NCI-H2107 treated with DMSO at 0.1 percent for 48 hours (cell line): ENCODE data around the gene TALDO1.
"Not testable (repeated sequence)": the region's sequence is repeated elsewhere in the genome, so short reads cannot be mapped to it uniquely, and the experiment has no call there.

ENCODE experiments used
- DNase-seq: peaks from one replicate; lab custom pipeline; 2025; ENCODE audit not compliant: unreplicated experiment; lab: John Stamatoyannopoulos, UW

Gene TALDO1

DNA sequence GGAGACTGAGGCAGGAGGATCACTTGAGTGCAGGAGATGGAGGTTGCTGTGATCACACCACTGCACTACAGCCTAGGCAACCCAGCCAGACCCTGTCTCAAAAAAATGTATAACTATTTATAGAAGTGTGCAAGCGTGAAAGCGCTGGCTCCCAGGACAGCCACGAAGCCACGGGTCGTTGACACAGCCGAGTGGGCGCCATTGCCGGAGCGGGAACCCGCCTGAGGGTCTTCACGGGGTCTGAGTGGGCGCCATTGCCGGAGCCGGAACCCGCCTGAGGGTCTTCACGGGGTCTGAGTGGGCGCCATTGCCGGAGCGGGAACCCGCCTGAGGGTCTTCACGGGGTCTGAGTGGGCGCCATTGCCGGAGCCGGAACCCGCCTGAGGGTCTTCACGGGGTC, 12.7 kb upstream of the TALDO1 start:
- not testable (repeated sequence) for DNase-seq

DNA sequence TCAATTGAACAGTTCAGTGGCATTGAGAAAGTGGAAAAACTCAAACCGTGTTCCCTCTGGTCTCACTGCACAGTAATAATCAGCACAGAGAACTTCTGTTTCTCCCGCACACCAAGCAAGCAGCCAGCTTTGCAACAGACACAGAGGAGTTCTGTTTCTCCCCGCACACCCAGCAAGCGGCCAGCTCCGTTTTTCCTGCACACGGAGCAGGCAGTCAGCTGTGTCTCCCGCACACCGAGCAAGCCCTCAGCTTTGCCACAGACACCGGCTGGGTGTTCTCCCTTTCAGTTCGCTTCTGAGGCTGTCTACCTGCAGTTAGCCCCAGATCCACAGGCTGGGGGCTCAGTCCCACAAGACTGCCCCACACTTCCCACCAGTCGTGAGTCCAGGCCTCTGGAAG, 9.9 kb upstream of the TALDO1 start:
- DNase-seq: no peak

DNA sequence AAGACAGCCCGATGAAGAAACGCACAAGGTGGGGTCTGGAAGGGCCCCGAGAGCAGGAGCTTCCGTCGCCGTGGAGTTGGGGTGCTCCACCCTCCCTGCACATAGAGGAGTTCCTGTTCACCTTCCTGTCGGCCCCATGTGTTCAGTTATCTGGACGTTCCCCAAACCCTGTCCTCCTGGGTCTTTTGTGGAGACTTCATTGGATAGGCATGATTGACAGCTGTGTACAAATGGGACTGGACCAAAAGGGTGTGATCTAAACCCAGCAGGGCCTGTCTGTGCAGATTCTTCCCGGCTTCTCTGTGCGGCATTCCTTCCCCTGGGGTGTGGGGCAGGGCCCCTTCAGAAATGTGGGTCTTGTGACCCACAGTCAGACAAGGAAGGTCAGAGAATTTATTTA, 9.4 kb upstream of the TALDO1 start:
- DNase-seq: not testable (repeated sequence)

DNA sequence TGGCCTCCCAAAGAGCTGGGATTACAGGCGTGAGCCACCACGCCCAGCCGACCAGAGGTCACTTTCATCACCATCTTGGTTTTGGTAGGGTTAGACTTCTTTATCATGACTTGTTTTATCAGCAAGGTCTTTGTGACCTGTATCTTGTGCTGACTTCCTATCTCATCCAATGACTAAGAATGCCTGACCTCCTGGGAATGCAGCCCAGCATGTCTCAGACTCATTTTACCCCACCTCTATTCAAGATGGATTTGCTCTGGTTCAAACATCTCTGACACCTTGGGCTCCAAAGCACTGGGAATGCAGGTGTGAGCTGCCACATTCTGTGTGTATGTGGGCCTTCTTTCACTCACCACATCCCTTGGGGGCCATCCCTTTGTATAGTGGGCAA, 5.1 kb upstream of the TALDO1 start:
- no peak for DNase-seq

DNA sequence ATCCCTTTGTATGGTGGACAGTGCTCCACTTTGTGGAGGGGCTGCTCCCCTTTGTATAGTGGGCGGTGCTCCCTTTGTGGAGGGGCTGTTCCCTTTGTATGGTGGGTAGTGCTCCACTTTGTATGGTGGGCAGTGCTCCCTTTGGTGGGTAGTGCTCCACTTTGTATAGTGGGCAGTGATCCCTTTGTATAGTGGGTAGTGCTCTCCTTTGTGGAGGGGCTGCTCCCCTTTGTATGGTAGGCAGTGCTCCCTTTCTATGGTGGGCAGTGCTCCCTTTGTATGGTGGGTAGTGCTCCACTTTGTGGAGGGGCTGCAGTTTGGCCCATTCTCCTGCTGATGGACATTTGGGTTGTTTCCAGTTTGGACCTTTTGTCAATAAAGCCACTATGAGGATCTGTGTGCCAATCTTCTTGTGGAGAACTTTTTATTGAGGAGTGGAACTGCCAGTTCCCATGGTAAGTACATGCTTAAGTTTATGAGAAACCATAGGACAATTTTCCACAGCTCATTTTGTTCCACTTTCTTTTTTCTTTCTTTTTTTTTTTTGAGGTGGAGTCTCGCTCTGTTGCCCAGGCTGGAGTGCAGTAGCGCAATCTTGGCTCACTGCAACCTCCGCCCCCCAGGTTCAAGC, 4.6 kb upstream of the TALDO1 start:
- no peak for DNase-seq

DNA sequence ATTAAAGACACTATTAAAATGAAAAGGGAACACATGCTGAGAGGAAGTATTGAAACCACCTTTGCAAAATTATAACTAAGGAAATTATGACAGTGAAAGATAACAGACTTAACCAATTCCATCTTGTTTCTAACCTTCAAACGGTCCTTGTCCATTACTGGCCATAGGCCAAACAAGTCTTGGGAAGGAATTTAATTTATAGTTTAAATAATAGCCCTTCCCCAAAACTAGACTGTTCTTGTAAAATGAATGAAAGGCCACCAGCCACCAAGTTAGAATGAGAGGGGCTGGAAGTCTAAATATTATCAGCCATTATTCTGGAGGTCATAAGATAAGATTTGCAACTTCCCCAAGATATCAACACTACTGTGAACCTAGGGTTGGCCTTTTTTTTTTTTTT, 1.8 kb upstream of the TALDO1 start:
- DNase-seq: no peak

DNA sequence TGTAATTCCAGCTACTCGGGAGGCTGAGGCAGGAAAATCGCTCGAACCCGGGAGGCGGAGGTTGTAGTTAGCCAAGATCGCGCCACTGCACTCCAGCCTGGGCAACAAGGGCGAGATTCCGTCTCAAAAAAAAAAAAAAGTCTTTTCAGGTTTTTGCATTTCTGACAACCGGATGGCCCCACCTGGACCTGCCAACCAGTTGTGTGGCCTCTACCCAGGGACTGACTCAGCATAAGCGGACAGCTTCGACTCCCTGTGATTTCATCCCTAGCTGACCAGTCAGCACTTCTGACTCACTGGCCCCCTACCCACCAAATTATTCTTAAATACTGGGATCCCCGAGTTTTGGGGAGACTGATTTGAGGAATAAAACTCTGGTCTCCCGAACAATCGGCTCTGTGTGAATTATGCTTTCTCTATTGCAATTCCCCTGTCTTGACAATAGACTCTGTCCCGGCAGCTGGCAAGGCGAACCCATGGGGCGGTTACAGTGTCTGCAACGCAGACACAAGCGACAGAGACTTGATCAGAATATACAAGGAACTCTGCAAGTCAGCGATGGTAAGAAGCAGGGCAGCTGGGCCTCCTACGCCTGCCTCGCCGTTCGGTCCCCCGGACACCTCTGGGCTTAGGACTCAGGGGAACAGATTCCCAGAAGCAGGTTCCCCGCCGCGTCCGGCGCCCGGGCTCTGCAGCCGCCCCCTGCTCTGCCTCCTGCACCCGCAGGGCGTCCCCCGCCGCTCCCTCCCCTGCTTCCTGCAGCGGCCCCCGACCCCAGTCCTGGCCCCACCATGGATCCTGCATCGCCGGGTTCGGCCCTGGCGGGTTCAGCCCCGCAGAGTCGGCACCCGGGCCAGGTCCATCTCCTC, 741 bp upstream of the TALDO1 start:
- peak; percentile 21 for DNase-seq

DNA sequence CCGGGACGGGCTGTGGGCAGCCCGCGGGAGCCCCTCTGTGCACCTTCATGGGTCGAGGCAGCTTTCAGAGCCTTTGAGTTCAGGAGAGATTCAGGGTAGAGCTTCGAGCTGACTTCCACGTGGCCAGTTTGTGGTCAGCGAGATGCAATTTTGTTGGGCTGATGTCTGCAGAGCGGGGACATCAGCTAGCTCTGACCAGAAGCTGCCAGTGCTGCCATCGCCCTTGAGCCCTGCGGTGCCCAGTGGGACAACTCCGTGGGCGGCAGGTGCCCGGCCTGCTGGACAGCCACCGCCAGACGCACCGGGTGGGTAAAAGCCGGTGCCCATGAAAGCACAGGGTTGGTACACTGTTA, 719 bp downstream of the TALDO1 start:
- DNase-seq: no peak

DNA sequence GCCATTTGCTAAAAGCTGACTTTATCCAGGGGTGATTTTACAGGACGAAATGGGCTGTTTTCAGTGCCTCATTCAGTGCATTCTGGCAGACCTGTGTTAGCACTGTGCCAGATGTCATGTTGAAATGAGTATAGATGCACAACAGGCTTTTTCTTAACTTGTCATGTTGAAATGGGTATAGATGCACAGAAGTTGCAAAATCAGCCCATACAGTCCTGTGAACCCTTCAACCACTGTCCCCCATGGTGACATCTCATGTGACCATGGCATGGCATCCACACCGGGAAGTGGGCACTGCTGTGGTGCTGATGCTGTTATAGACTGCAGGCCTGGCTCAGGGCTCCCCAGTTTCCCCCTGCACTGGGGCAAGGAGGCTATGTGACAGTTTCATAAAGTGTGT, 2.5 kb downstream of the TALDO1 start:
- no peak for DNase-seq

DNA sequence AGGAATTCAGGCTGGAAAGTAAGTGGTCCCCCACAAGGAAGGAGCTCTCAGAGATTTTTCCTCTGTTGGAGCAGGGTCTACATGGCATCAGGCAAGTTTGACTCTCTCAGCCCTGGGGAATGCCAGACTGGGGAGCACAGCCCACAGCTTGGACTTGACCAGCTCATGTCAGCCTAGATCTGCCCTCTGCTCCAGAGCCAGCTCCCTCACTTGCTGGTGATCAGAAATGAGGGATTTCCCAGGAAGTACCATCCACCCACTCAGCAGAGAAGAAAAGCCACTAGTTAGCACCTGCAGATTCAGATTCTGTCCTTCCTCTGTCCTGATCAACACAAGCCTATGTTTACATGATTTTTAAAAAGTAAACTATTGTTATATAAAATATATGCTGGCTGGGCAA, 13.0 kb downstream of the TALDO1 start:
- DNase-seq: no peak

DNA sequence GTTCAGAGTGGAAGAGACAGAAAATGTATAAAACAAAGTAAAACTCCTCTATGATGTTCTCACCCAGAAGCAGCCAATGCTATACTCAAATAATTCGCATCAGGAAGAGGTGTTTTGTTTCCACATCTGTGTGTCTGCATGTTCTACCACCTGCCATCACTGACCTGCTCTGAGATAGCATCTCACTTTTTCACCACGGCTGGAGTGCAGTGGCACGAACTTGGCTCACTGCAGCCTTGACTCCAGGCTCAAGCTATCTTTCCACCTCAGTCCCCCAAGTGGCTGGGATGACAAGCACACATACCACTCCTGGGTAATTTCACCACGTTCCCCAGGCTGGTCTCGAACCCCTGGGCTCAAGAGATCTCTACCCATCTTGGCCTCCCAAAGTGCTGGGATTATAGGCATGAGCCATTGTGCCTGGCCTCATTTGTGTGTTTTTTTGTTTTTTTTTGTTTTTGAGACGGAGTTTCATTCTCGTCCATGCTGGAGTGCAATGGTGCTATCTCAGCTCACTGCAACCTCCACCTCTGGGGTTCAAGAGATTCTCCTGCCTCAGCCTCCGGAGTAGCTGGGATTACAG, 14.4 kb downstream of the TALDO1 start:
- DNase-seq: no peak

DNA sequence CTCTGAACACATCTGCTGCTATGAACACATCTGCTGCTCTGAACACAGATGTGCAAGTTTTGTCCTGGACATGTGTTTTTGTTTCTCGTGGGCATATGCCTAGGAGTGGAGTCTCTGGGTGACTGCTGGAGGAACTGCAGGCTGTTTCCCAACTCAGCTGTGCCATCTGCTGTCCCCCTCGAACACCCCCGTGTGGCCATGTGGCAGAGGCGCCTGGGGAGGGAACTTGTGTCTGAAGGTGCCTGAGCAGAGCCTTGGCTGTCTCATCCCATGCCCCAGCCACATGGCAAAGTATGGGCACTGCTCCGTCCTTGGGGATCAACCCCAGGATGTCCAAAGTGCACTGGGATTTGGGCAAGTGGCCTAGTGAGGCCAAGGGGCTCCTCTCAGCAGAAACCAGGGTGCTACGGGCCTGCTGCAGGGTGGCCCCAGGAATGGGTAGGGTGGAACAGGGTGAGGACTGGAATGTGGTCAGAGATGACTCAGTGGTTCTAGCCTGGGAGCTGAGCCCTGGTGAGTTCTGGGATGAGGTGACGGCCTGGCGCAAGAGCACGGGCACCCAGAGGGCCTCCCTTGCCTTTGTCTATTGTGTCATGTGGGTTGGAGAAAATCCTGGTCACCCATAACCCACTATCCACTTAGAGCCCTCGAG, 15.3 kb downstream of the TALDO1 start:
- peak; percentile 22 for DNase-seq

DNA sequence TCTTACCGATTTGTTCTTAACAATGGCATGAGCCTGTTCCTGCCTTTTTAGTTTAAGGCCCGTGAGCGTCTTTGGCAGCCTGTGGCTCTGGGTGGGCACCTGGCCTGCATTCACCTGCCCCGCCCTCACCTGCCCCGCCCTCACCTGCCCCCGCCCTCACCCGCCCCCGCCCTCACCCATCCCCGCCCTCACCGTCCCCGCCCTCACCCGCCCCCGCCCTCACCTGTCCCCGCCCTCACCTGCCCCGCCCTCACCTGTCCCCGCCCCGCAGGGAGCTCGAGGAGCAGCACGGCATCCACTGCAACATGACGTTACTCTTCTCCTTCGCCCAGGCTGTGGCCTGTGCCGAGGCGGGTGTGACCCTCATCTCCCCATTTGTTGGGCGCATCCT, 15.8 kb downstream of the TALDO1 start:
- DNase-seq: peak; percentile 60

DNA sequence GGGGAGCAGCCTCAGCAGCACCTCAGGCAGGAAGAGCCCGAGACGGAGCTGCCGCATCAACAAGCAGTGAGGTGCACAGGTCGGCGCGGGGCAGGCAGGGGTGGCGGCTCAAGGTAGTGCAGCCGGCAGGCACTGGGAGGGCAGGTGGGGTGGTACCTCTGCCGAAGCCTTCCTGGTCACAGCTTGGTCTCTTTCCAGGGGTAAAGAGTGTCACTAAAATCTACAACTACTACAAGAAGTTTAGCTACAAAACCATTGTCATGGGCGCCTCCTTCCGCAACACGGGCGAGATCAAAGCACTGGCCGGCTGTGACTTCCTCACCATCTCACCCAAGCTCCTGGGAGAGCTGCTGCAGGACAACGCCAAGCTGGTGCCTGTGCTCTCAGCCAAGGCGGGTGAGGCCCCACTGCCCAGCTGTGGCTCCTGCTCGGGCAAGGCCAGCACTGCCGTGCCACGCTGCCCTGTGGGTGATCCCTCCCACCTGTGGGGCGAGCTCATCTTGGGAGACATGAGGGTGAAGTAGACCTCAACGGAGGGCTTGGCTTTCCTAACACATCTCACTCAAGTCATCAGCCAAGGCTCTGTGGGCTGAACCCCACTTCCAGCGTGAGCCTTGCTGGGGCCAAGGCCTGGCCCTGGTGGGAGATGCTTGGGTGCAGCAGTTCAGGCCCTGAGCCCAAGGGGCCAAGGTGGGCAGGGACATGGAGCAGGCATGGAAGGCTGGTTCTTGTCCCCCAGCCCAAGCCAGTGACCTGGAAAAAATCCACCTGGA, 16.5 kb downstream of the TALDO1 start:
- DNase-seq: no peak

DNA sequence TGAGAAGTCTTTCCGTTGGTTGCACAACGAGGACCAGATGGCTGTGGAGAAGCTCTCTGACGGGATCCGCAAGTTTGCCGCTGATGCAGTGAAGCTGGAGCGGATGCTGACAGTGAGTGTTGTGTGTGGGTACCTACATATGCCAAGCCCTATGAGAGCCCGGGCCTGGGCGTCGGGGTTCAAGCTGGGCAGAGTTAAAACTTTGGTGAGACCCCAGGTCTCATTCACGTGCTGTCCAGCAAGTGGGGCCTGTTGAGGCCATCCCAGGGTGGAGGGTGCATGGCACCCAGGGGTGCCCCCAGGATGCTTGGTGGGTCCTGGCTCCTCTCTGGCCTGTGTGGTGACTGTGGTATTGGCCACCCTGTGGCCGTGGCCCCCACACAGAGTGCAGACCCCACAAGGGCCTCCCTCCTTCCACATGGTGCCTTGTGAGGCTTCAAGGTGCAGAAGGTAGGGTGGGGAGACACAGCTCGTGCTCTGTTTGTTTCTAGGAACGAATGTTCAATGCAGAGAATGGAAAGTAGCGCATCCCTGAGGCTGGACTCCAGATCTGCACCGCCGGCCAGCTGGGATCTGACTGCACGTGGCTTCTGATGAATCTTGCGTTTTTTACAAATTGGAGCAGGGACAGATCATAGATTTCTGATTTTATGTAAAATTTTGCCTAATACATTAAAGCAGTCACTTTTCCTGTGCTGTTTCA, 17.2 kb downstream of the TALDO1 start:
- no peak for DNase-seq

DNA sequence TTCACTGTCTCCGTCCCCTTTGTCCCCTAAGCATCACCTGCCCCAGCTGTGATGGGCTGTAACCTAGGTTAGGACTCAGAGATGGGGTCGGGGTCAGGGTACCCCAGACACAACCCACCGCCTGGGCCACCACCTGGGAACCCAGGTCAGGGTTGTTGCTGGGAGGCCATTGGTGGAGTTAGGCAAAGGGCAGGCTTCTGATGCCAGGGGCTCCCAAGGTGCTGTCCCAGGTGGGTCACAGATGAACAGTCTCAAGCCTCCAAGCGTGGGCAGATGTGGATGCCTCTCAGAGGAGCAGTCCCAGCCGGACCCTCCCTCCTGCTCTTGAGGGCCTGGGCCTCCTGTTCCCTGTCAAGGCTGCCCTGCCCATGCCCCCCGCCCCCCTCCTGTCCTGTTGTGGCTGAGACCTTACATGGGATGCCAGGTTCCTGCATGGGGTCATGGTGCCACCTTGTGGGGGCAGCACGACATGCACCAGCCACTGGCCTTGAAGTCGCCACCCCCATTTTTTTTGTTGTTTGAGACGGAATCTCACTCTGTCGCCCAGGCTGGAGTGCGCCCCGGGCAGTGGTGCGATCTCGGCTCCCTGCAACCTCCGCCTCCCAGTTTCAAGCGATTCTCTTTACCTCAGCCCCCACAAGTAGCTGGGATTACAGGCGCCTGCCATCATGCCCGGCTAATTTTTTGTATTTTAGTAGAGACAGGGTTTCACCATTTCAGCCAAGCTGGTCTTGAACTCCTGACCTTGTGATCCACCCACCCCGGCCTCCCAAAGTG, 17.9 kb downstream of the TALDO1 start:
- DNase-seq: no peak

DNA sequence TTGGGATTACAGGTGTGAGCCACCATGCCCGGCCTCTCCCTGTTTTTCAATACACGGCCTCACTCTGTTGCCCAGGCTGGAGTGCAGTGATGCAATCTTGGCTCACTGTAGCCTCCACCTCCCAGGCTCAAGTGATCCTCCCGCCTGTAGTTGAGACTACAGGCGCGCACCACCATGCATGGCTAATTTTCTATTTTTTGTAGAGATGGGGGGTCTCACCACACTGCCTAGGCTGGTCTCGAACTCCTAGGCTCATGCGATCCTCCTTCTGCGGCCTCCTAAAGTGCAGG, 18.5 kb downstream of the TALDO1 start:
- DNase-seq: no peak

DNA sequence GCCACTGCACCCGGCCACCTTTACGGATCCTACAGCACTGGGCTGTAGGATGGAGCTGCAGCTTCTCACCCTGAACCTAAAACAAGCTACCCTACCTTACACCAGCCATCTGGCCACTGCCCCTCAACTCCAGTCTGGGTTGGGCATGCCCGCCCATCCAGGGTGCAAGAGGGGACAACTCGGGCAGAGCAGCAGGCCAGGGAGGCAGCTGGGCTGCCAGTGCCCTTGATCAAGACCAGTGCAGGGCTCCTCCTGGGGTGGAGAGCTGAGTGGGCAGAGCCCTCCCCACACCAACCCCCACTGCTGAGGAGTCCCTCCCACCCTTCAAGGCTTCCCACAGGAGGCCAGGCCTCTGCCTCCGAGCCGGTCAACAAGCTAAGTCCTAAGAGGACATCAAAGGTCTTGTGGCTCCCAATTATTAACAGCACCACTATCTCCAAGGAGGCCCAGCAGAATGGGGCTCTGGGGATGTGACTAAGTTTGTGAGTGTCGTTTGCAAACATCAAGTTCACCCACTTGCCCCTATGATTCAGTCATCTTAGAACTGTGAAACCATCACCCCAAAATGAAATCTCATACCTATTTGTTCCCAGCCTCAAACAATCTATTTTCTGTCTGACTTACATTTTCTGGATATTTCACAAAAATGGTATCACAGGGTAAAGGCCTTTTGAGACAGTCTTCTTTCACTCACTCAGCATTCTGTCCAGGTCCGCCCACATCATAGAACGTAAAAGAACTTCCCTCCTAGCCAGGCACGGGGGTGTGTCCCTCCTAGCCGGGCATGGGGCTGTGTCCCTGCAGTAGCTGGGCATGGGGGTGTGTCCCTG, 19.1 kb downstream of the TALDO1 start:
- no peak for DNase-seq

DNA sequence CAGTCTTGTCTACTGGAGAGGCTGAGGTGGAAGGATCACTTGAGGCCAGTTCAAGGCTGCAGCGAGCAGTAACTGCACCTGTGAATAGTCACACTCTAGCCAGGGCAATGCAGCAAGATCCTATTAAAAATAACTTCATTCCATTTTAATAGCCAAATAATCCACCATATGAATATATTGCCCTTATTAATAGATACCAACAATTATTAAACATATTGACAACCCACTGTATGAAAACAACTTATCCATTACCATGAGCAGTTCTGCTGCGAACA, 19.6 kb downstream of the TALDO1 start:
- DNase-seq: no peak
